Hepatocyte (in vitro differentiated cells): ENCODE results near the gene TMEM258.

ENCODE experiments used
- EZH2 ChIP-seq: fragments of 200-600 bp; sonication (generic); IDR thresholded peaks from 2 replicates; pipeline ENCODE4 v1.6.1; 2016; ENCODE audit warnings: antibody characterized with exemption, mild to moderate bottlenecking, borderline replicate concordance
- EZH2phosphoT487 ChIP-seq: fragments of 200-600 bp; sonication (generic); IDR thresholded peaks from one replicate; pipeline ENCODE4 v1.6.1; 2018; ENCODE audit warnings: antibody characterized with exemption, mild to moderate bottlenecking, low read depth, moderate library complexity; ENCODE audit not compliant: unreplicated experiment, severe bottlenecking
- TF ChIP-seq, protein P1 (sequence below): fragments of 200-600 bp; sonication (generic); IDR thresholded peaks from 2 replicates; pipeline ENCODE4 v1.5.1; 2016; ENCODE audit warnings: antibody characterized with exemption, mild to moderate bottlenecking; ENCODE audit not compliant: poor library complexity

DNA sequence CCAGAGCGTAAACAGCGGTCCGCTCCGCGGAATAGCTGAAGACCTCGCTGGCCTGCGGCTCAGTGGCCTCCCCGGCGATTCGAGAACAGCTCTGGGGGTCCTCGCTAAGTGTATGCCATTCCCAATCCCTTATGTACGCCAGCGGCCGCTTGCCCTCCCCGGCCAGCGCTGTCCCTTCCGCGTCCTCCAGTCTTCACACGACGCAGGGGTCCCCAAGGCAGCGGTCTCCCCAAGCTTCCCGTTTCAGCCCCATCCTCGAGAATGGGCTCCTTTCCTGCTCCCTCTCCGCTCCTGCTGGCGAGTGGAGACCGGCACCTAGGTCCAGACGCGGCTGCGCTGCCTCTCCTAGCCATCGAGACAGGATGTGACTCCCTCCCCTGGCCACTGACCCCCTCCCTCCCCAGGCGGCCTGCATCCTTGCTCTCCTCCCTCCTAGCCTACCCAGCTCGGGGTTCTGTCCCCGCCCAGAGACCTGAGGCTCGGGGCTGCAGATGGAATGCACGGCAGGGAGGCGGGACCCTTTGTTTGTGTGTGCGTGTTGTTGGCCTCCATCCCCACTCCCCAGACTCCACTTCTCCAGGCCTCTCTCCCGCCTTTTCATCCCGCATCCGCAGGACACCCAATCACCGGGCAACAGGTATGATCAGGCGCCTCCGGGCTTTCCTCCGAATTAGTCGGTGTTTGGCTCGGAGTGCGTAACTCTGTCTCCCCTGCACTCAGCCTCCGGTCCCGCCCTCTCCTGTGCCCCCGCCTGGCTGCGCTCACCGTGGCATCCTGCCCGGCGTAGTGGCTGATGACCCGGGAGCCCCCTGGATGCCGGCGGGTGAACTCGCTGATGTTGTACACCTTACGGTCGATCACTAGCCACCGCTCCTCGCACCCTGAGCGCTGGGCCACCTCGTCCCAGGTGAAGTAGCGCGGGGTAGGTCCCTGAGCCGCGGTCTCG lies 23.7 kb upstream of the TMEM258 start:
- TF ChIP-seq, protein P1, sequence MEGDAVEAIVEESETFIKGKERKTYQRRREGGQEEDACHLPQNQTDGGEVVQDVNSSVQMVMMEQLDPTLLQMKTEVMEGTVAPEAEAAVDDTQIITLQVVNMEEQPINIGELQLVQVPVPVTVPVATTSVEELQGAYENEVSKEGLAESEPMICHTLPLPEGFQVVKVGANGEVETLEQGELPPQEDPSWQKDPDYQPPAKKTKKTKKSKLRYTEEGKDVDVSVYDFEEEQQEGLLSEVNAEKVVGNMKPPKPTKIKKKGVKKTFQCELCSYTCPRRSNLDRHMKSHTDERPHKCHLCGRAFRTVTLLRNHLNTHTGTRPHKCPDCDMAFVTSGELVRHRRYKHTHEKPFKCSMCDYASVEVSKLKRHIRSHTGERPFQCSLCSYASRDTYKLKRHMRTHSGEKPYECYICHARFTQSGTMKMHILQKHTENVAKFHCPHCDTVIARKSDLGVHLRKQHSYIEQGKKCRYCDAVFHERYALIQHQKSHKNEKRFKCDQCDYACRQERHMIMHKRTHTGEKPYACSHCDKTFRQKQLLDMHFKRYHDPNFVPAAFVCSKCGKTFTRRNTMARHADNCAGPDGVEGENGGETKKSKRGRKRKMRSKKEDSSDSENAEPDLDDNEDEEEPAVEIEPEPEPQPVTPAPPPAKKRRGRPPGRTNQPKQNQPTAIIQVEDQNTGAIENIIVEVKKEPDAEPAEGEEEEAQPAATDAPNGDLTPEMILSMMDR, result no peak
- TF ChIP-seq EZH2 (no peak), EZH2phosphoT487 (no peak)
